Medulla oblongata (tissue), 1 donor: ENCODE measurements around the gene DPYSL3.
A peak's percentile ranks its signal among the peaks of the same experiment; 100 is the strongest.
"Not testable (repeated sequence)": the region's sequence is repeated elsewhere in the genome, so short reads cannot be mapped to it uniquely, and the experiment has no call there.

Experiments used
- DNase-seq: peaks from one replicate; pipeline ENCODE4 v3.0.0-alpha.2; 2015; ENCODE audit errors: extremely low spot score

Gene DPYSL3

GRCh38 chr5:147369742-147370374 is 140.0 kb downstream of the DPYSL3 start:
- DNase-seq, result peak; percentile 23

GRCh38 chr5:147367381-147367780 is 142.5 kb downstream of the DPYSL3 start:
- DNase-seq, result not testable (repeated sequence)

GRCh38 chr5:147361441-147362175 is 148.3 kb downstream of the DPYSL3 start:
- no peak for DNase-seq

GRCh38 chr5:147360816-147361215 is 149.1 kb downstream of the DPYSL3 start:
- no peak for DNase-seq

GRCh38 chr5:147359581-147359980 is 150.3 kb downstream of the DPYSL3 start:
- no peak for DNase-seq

GRCh38 chr5:147359101-147359500 is 150.8 kb downstream of the DPYSL3 start:
- DNase-seq, result no peak

- DNase-seq, result no peak
These were observed 160.6 kb downstream of the DPYSL3 start for GRCh38 chr5:147349241-147349640.

GRCh38 chr5:147348451-147348850 is 161.4 kb downstream of the DPYSL3 start:
- no peak for DNase-seq

- DNase-seq, result no peak
These were observed 161.8 kb downstream of the DPYSL3 start for GRCh38 chr5:147348046-147348445.

- no peak for DNase-seq
These were observed 163.8 kb downstream of the DPYSL3 start for GRCh38 chr5:147346006-147346561.

GRCh38 chr5:147344861-147345260 is 165.0 kb downstream of the DPYSL3 start:
- DNase-seq, result no peak

GRCh38 chr5:147341345-147341744 is 168.5 kb downstream of the DPYSL3 start:
- no peak for DNase-seq

- no peak for DNase-seq
These were observed 168.9 kb downstream of the DPYSL3 start for GRCh38 chr5:147340941-147341340.
